Esophagus squamous epithelium (tissue), 4 donors: ENCODE data around the gene DACH2.

Experiments
- CTCF ChIP-seq, 6 experiments: fragments of 450-650 bp in 4 of 6; fragments of 200-600 bp in 2 of 6; sonication (generic) in 2 of 6; IDR thresholded peaks; one replicate each; pipeline ENCODE4 v1.5.1; 2016 to 2019; ENCODE audit warnings: antibody characterized with exemption in 6 of 6, mild to moderate bottlenecking in 4 of 6, moderate library complexity in 4 of 6
- POLR2A ChIP-seq, 4 donors: fragments of 450-650 bp; IDR thresholded peaks; one replicate each; pipeline ENCODE4 v1.6.1; 2017; ENCODE audit warnings: antibody characterized with exemption in 4 of 4, mild to moderate bottlenecking in 4 of 4, moderate library complexity in 3 of 4

DNA sequence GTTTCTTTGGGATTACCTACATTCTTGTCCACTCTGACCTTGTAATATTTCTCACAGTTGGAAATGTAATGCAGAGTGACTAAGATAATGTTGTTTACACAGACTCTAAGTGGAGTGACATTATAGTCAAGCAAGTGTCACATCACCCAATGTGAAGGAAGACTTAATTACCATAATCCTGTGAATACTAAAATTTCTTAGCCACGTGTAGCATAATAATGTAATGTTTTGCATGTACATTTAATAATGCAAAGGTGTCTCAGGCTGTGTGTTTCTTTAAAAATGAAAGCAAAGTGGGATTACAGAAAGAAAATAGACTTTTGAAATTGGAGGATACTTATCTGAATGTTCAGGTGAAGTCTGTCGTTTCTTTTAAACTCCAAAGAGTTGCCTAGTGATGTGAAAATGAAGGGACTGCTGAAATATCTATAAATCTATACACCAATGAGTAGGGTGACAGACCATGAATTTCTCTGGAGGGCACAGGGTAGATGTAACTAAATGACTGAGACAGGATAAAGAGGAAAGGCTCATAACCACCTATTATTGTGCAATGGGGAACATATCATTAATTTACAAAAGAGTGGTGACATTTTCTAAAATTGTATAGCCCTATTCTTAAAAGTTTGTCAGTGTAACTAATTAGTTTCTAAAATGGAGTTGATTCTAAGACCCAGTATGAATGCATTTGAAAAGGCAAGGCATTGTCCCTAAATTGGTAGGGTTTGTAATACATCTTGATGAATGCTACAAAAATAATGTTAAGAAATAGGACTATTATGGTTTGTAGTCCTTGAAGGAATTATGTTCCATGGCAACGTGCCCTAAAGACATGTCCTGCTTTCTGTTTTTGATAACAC lies 235.7 kb downstream of the DACH2 start:
- TF ChIP-seq CTCF (IDR thresholded peaks at IDR 0.05) (no peak), POLR2A (IDR thresholded peaks at IDR 0.05) (no peak)
